OCI-LY1 (cell line): ENCODE measurements around the gene ATP9B.

ENCODE experiments used
- CTCF ChIP-seq: fragments of 200-600 bp; sonication (generic), shearing (Covaris generic); IDR thresholded peaks from 2 replicates; pipeline ENCODE4 v1.5.1; 2017; ENCODE audit warnings: mild to moderate bottlenecking, antibody characterized with exemption, low read length, moderate library complexity, mixed read lengths
- EZH2 ChIP-seq: fragments of 200-600 bp; sonication (generic), shearing (Covaris generic); IDR thresholded peaks from 2 replicates; pipeline ENCODE4 v1.8.0; 2017; ENCODE audit warnings: borderline replicate concordance, mixed run types, mild to moderate bottlenecking, antibody characterized with exemption, low read length, moderate library complexity, mixed read lengths

GRCh38 chr18:79320216-79320850 lies 251.1 kb downstream of the ATP9B start:
- TF ChIP-seq EZH2 (no peak), CTCF (no peak)
